Measurements from ENCODE around the gene DNM2. TPM values are rescaled to one million over a fixed set of nuclear protein-coding genes. Genes with fewer than 3 reads are reported as not detected.

DNM2 gene
- total and polyA plus RNA-seq, 10 of the 15 experiments (the other 5 are each of a cell fraction or from before 2014, with no cell fraction given), result 1.2 to 146 (median 68.9) TPM

- no peak for FAIRE-seq
- Histone ChIP-seq H3K4me1 (ENCODE audit: control insufficient read depth, insufficient read depth, low read length) (peaks cover 5% of the 10 kb centered on the region), H4K20me1 (ENCODE audit: control insufficient read depth, insufficient read depth) (no peaks in the 10 kb centered on the region), H3K9me3 (replicated peaks; ENCODE audit: control insufficient read depth, insufficient read depth, low read length) (no peaks in the 10 kb centered on the region), H2AFZ (ENCODE audit: control insufficient read depth, low read depth, low read length) (no peak overlapping the region), H3K79me2 (ENCODE audit: control insufficient read depth, insufficient read depth, low read length) (no peaks in the 10 kb centered on the region), H3K4me2 (ENCODE audit: control insufficient read depth, insufficient read depth) (no peak overlapping the region), H3K27me3 (replicated peaks in 1 of 2; ENCODE audit: control insufficient read depth in 2 of 2, insufficient read depth in 2 of 2, low read length in 1 of 2) (no peaks in the 10 kb centered on the region), H3K4me3 (no peak overlapping the region), H3K9ac (ENCODE audit: control insufficient read depth, insufficient read depth, low read length) (no peak overlapping the region), H3K27ac (ENCODE audit: control insufficient read depth, insufficient read depth) (no peak overlapping the region), H3K36me3 (ENCODE audit: control insufficient read depth in 2 of 2, insufficient read depth in 2 of 2, low read length in 1 of 2) (no peaks in the 10 kb centered on the region)
- ChIA-PET SMC1A (ENCODE audit: uncharacterized antibody, unreplicated experiment) (interaction anchor here (1.1 to 6.9 kb wide), 8 partner anchors 9 to 161 kb away, joined by 3 to 102 read pairs (median 12); partner anchors contain the start of genes DNM2, QTRT1 and TMED1), CTCF (interaction anchor here (0.8 to 7.5 kb wide), 15 partner anchors 9 to 161 kb away, joined by 3 to 211 read pairs (median 20); partner anchors contain the start of genes C19orf38, DNM2, QTRT1 and TMED1), POLR2A (interaction anchor here (1.8 to 4.6 kb wide), 2 partner anchors 27 to 144 kb away, joined by 6 to 34 read pairs; partner anchors contain the start of genes DNM2 and TMED1), RAD21 (ENCODE audit: unreplicated experiment) (interaction anchor here (1.0 to 5.8 kb wide), 4 partner anchors 27 to 219 kb away, joined by 3 to 102 read pairs (median 35); partner anchors contain the start of genes DNM2, QTRT1 and TMED1)
- WGBS (ENCODE audit: insufficient coverage, insufficient replicate concordance, low lambda C conversion rate, missing lambda C conversion rate), result 79% methylated on average over 18 of the region's 18 CpGs
- no peak for DNase-seq (ENCODE audit: low read depth, low spot score)
- in situ Hi-C loops (cut with MboI) (loop anchor here (5.0 kb wide), 1 partner anchor 146 kb away; the partner anchor contains the start of gene DNM2), intact Hi-C loops (cut with micrococcal nuclease; ENCODE audit: unreplicated experiment) (no loop called here)
- no peak for TF ChIP-seq SMC3 (IDR thresholded peaks at IDR 0.05; ENCODE audit: borderline replicate concordance, low read length)
- TF ChIP-seq ATF7 (IDR thresholded peaks at IDR 0.05; ENCODE audit: low read depth), result peak; percentile 52; the same call in 1 of the 2 replicates
- no peak for TF ChIP-seq GABPA (IDR thresholded peaks at IDR 0.05; ENCODE audit: low read depth)
- peak; percentile 95 for TF ChIP-seq MLLT1 (IDR thresholded peaks at IDR 0.05)
- BruUV-seq (replicated peaks), result no TSS peak
- no peak; the same call in 2 of the 3 replicates for ATAC-seq
Measured at GRCh38 chr19:10863107-10863717, 145.3 kb downstream of the DNM2 start.
